Gastrocnemius medialis (tissue), 4 donors: Measurements from ENCODE around the gene MAP2.

ENCODE experiments used
- POLR2A ChIP-seq, 2 donors: fragments of 450-650 bp; IDR thresholded peaks; one replicate each; pipeline ENCODE4 v1.6.1; 2017; ENCODE audit warnings: antibody characterized with exemption in 2 of 2, mild to moderate bottlenecking in 2 of 2, moderate library complexity in 2 of 2
- TF ChIP-seq, protein P1 (sequence below), 5 experiments: fragments of 450-650 bp in 3 of 5; fragments of 200-600 bp in 2 of 5; sonication (generic) in 2 of 5; IDR thresholded peaks in 4 of 5; conservative IDR thresholded peaks in 1 of 5; 1 replicate in 4 of 5; 2 replicates in 1 of 5; pipeline ENCODE4 v1.5.1; 2016 to 2019; ENCODE audit warnings: antibody characterized with exemption in 5 of 5, mild to moderate bottlenecking in 3 of 5, moderate library complexity in 3 of 5

DNA sequence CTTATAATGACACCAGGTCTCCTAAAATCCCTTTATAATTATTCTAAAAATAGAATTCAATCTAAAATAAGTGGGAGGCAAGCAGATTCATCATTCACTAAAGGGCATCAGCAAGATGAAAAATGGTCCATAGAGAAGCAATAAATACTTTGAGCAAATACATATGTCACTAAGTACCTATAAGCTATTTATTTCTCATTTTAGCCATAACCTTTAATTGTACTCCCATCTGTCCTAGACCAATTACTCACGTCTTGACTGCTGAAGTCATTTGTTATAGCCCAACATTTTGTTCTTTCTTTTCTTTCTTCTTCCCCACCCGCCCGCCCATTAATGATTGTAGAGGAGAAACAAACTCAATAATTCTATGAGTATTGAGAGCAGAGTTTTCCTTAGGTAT, 105.7 kb downstream of the MAP2 start:
- TF ChIP-seq, protein P1, sequence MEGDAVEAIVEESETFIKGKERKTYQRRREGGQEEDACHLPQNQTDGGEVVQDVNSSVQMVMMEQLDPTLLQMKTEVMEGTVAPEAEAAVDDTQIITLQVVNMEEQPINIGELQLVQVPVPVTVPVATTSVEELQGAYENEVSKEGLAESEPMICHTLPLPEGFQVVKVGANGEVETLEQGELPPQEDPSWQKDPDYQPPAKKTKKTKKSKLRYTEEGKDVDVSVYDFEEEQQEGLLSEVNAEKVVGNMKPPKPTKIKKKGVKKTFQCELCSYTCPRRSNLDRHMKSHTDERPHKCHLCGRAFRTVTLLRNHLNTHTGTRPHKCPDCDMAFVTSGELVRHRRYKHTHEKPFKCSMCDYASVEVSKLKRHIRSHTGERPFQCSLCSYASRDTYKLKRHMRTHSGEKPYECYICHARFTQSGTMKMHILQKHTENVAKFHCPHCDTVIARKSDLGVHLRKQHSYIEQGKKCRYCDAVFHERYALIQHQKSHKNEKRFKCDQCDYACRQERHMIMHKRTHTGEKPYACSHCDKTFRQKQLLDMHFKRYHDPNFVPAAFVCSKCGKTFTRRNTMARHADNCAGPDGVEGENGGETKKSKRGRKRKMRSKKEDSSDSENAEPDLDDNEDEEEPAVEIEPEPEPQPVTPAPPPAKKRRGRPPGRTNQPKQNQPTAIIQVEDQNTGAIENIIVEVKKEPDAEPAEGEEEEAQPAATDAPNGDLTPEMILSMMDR (IDR thresholded peaks at IDR 0.05 in 4 of 5, conservative IDR thresholded peaks at IDR 0.05 in 1 of 5) = no peak
- no peak for TF ChIP-seq POLR2A (IDR thresholded peaks at IDR 0.05)
